Effector memory CD4-positive, alpha-beta T cell (primary cell): ENCODE data around the gene PPTC7.
"Not testable (repeated sequence)": the region's sequence is repeated elsewhere in the genome, so short reads cannot be mapped to it uniquely, and the experiment has no call there.

ENCODE experiments used
- DNase-seq, 3 donors: peaks; one replicate each; pipeline ENCODE4 v3.0.0-alpha.2; 2020
- H3K27ac ChIP-seq: 2 replicates; pipeline ENCODE4 v1.7.0; 2013; ENCODE audit warnings: mild to moderate bottlenecking, low read length, moderate library complexity; ENCODE audit not compliant: insufficient read depth, poor library complexity, severe bottlenecking
- H3K27me3 ChIP-seq: replicated peaks from 2 replicates; pipeline ENCODE4 v1.7.0; 2013; ENCODE audit warnings: mild to moderate bottlenecking, low read length; ENCODE audit not compliant: insufficient read depth, control insufficient read depth, poor library complexity, severe bottlenecking
- H3K36me3 ChIP-seq: 2 replicates; pipeline ENCODE4 v1.7.0; 2013; ENCODE audit warnings: mild to moderate bottlenecking, low read length, moderate library complexity; ENCODE audit not compliant: control insufficient read depth, insufficient read depth
- H3K4me1 ChIP-seq: 2 replicates; pipeline ENCODE4 v1.7.0; 2013; ENCODE audit warnings: low read length, mild to moderate bottlenecking; ENCODE audit not compliant: control insufficient read depth, insufficient read depth, poor library complexity, severe bottlenecking
- H3K4me3 ChIP-seq: 2 replicates; pipeline ENCODE4 v1.7.0; 2013; ENCODE audit warnings: low read length, low read depth, mild to moderate bottlenecking; ENCODE audit not compliant: insufficient read depth, poor library complexity, severe bottlenecking
- H3K9me3 ChIP-seq: 2 replicates; pipeline ENCODE4 v1.7.0; 2013; ENCODE audit warnings: mild to moderate bottlenecking, low read length, moderate library complexity; ENCODE audit not compliant: control insufficient read depth

The PPTC7 gene

DNA sequence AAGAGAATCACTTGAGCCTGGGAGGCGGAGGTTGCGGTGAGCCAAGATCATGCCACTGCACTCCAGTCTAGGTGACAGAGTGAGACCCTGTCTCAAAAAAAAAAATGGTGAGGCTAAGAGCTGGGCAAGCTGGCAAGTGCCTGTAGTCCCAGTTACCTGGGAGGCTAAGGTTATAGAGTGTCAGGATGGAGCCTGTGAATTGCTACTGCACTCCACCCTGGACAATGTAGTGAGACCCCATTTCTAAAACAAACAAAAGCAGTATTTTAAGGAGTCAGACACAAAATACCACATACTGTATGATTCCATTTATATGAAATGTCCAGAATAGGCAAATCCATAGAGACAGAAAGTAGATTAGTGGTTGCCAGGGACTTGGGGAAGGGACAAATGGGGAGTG lies 4.0 kb upstream of the PPTC7 start:
- H3K4me1 ChIP-seq = peaks cover 34% of the 10 kb centered on the region
- DNase-seq, H3K27ac ChIP-seq, H3K27me3 ChIP-seq, H3K4me3 ChIP-seq, H3K36me3 ChIP-seq, H3K9me3 ChIP-seq: not testable (repeated sequence)

DNA sequence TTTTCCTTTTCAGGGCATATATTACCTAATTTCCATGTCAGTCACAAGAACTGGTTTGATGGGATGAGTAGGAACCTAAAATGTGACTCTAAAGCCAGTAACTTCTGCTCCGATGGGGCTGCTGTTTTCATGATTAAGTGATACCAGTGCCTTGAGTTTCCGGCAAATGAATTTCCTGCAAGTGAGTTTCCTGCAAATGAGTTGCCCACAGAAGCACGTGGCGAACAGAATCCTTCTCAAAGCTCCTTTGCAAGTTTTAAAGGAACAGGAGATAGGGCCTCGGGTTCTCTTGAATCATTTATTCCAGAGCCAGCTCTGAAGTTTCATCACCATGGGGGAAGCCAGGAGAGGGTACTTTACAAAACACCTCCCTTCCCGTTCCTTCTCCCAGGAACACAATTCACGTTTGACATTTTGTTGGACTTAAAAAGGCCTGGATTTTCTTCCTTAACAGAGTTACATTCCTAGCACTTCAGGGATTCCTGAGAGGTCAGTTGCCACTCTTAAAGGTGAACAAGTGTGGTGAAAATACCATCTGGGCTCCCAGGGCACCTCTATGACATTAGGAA lies 2.2 kb upstream of the PPTC7 start:
- H3K9me3 ChIP-seq = no peaks in the 10 kb centered on the region
- H3K4me3 ChIP-seq = no peak overlapping the region
- peak overlapping the region; percentile 58 for H3K27ac ChIP-seq
- DNase-seq = no peak
- no peaks in the 10 kb centered on the region for H3K27me3 ChIP-seq
- H3K4me1 ChIP-seq = peaks cover 40% of the 10 kb centered on the region
- H3K36me3 ChIP-seq = no peaks in the 10 kb centered on the region

DNA sequence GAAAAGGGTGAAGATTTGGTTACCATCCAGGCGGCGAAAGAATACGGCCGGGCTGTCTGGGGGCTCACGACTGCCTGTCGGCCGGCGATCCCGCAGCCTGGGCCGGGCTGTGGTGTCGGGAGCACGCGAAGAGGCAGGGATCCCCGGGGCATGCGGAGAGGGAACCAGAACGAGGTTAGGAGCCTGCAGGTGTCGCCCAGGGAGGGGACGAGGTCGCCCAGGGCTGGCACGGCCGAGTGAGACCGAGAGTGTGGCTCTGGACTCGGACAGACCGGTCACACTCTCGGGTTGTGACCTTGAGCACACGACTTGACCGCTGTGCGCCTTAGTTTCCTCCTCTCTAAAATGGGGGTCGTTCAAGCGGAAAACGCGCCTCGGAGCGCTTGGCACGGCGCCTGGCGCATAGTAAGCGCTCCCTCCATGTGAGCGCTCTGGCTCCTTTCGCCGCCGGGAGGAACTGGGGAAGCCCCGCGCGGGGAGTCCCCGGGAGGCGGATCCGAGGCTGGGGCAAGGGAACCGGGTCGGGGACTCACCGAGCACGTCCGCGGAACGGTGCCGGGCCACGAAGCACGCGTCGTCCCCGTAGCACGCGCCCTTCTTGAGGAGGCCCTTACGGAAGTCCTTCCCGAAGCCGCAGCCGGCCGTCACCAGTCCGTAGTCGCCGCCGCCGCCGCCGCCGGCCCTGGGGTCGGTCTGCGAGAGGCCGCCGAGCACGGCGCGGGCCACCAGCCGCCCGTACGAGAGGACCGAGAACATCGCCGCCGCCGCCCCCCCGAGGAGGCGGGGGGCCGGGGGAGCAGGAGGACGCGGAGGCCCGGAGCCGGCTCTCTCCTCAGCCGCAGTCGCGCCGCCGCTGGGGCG lies 612 bp downstream of the PPTC7 start:
- peak overlapping the region; percentile 82 for H3K4me3 ChIP-seq
- peak overlapping the region; percentile 96 for H3K27ac ChIP-seq
- H3K36me3 ChIP-seq = no peaks in the 10 kb centered on the region
- DNase-seq = peak; percentile 73 to 79 (median 77)
- H3K4me1 ChIP-seq = peaks cover 44% of the 10 kb centered on the region
- H3K27me3 ChIP-seq = no peaks in the 10 kb centered on the region
- no peaks in the 10 kb centered on the region for H3K9me3 ChIP-seq

DNA sequence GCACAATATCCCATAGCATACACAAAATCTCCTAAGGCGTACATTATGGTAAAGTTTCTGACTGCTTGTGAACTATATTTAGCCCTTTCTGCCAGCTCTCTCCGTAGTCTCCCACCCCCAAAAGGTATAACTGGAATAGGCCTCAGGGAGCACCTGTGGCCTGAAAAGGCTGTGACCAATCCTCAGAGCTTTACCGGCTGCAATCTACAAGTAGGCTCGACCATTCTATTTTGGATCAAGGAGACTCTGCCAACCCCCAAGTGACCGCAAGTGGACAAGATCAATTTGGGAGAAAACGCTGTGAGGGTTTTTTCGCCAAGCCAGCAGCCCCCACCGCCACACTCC lies 1.2 kb downstream of the PPTC7 start:
- peaks cover 46% of the 10 kb centered on the region for H3K4me1 ChIP-seq
- DNase-seq = no peak
- H3K27ac ChIP-seq = peak overlapping the region; percentile 96
- H3K4me3 ChIP-seq = peak overlapping the region; percentile 82
- H3K9me3 ChIP-seq = no peaks in the 10 kb centered on the region
- no peaks in the 10 kb centered on the region for H3K36me3 ChIP-seq
- no peaks in the 10 kb centered on the region for H3K27me3 ChIP-seq

DNA sequence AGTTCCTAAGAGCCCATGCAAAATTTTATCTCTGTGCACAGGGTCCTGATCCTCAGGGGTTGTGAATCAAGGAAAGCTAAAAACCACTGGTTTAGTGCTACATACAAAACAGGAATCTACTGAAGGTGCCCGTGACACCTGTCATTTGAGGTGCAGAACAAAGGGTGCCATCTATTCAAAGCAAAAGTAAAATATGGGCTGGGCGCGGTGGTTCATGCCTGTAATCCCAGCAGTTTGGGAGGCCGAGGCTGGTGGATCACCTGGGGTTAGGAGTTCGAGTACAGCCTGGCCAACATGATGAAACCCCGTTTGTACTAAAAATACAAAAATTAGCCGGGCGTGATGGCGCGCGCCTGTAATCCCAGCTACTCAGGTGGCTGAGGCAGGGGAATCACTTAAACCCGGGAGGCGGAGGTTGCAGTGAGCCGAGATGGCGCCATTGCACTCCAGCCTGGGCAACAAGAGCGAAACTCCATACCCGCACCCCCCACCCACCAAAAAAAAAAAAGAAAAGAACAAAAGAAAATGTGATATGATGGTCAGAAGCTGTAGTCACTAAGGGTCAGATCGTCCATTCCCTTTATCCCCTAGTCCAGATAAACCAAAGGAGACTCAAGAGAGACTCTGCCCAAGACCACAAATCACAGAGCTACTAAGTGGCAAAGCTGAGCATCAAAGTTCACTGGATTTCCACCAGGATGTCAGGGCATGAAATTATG lies 3.4 kb downstream of the PPTC7 start:
- Histone ChIP-seq H3K27ac (peak overlapping the region; percentile 76), H3K9me3 (no peaks in the 10 kb centered on the region), H3K36me3 (no peaks in the 10 kb centered on the region), H3K27me3 (no peaks in the 10 kb centered on the region), H3K4me3 (peak overlapping the region; percentile 0), H3K4me1 (peaks cover 40% of the 10 kb centered on the region)
- no peak for DNase-seq

DNA sequence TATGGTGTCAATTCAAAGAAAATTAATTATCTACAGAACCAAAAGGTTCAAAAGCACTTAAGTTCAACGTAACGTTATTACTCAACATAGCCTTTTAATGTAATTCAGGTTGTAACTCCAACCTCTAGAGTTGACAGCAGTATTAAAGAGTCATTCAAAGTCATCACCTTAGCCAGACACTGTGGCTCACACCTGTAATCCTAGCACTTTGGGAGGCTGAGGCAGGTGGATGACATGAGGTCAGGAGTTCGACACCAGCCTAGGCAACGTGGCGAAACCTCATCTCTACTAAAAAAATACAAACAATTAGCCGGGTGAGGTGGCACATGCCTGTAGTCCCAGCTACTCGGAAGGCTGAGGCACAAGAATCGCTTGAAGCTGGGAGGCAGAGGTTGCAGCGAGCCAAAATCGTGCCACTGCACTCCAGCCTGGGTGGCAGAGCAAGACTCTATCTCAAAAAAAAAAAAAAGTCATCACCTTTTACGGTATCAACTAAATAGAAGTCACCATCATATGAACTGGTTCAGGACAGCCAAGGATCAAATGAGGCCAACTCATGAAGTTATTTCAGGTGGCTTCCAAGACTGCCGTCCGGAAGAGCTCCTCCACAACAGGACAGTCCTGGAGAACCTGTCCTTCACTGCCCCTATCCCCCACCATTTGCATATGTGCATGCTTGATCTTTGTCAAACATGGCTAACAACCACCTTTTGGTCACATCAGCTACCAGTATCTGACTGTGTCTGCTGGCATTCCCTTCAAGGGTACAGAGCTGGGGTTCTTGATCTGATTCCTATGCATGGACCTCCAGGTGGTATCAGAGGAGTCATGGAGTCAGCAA lies 4.2 kb downstream of the PPTC7 start:
- Histone ChIP-seq H3K4me3 (peak overlapping the region; percentile 0), H3K9me3 (no peaks in the 10 kb centered on the region), H3K4me1 (peaks cover 32% of the 10 kb centered on the region), H3K27ac (peak overlapping the region; percentile 76), H3K36me3 (no peaks in the 10 kb centered on the region), H3K27me3 (no peaks in the 10 kb centered on the region)
- DNase-seq = peak in 1 of 3 donors; percentile 6

DNA sequence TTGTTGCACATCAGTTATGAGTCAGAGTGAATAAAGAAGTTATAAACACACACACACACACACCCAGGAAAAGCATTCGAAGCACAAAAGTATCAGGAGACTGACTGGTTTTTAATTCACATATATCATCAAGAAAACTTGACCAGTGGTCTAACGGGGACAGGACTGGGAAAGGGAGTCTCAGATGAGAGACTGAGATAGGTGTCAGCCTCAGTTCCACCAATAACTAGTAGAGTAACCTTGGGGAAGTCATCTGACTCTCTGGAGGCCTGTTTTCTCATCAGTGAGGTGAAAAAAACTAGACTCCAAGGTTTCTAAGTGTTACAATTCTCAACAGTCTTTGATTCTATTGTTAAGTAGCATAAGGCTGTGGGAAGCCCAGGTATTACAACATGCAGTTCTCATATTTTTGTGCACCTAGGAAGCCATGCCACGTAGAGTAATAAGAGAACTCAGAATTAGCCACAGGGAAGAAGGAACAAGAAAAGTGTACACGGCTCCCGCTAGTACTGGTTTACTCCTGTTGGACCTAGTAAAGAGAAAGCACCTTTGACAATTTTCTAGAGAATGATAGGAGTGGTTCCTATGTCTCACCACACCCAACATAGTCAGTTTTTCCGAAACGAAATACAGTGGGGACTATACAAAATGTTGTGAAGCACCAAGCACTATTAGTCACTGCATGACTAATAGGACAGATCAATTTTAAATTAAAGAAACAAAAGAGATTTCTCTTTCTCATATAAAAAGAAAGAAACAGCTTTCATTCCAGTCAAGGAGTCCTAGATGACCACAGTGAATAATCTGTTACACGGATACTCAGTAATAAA lies 5.0 kb downstream of the PPTC7 start:
- Histone ChIP-seq H3K4me1 (peaks cover 27% of the 10 kb centered on the region), H3K27me3 (no peaks in the 10 kb centered on the region), H3K9me3 (no peaks in the 10 kb centered on the region), H3K4me3 (no peak overlapping the region), H3K27ac (peak overlapping the region; percentile 76), H3K36me3 (peaks cover 3% of the 10 kb centered on the region)
- DNase-seq = no peak

DNA sequence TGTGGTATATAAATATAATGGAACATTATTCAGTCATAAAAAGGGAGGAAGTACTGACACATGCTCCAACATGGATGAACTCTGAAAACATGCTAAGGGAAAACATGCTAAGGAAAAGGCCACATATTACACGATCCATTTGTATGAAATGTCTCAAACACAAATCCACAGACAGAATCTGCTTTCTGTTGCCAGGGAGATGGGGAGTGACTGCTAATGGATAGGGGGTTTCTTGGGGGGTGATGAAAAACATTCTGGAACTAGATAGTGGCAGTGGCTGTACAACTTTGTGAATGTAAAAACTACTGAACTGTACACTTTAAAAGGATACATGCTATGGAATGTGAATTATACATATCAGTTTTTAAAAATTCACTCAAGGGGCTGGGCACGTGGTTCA lies 6.6 kb downstream of the PPTC7 start:
- Histone ChIP-seq H3K27me3 (no peaks in the 10 kb centered on the region), H3K4me1 (peaks cover 22% of the 10 kb centered on the region), H3K36me3 (peaks cover 3% of the 10 kb centered on the region), H3K9me3 (no peaks in the 10 kb centered on the region), H3K4me3 (no peak overlapping the region), H3K27ac (no peak overlapping the region)
- no peak for DNase-seq

DNA sequence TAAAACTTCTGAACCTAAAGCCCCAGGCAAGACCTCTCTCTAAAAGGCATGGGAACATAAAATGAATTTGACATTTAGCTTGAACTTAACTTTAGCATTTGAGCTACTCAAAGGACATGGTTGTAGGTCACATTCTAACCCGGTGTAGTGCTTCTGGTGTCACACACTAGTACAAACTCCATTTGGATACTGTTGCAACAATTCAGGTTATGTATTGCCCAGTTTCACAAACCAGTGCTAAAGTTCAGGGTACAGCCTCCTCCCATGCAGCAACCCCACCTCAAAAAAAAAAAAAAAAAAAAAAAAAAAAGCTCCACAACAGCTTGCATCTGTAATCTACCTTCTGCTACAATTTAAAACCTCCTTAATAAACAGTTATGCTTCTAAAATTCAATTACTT lies 7.8 kb downstream of the PPTC7 start:
- H3K36me3 ChIP-seq = peaks cover 3% of the 10 kb centered on the region
- DNase-seq = no peak
- H3K27ac ChIP-seq = no peak overlapping the region
- no peaks in the 10 kb centered on the region for H3K27me3 ChIP-seq
- no peak overlapping the region for H3K4me3 ChIP-seq
- H3K4me1 ChIP-seq = peaks cover 16% of the 10 kb centered on the region
- H3K9me3 ChIP-seq = no peaks in the 10 kb centered on the region
